Central memory CD8-positive, alpha-beta T cell (primary cell): ENCODE results near the gene UBN1.

Source experiments
- ATAC-seq: fragments of 150-1000 bp; cut with Tn5 transposase; replicated peaks from 2 replicates; pipeline ENCODE4 v1.10.0; 2022; ENCODE audit warnings: mild to moderate bottlenecking, moderate FRiP score, moderate number of reproducible peaks; ENCODE audit not compliant: poor library complexity, severe bottlenecking; ENCODE audit errors: extremely low read depth
- DNase-seq, 2 donors: peaks; one replicate each; pipeline ENCODE4 v3.0.0; 2021; ENCODE audit warnings: low spot score in 2 of 2
- H3K27ac Mint-ChIP-seq: one replicate; pipeline ENCODE4 v1.8.0; 2022; ENCODE audit warnings: low read depth, mild to moderate bottlenecking, moderate library complexity, mixed read lengths
- H3K27me3 Mint-ChIP-seq: one replicate; pipeline ENCODE4 v1.8.0; 2022; ENCODE audit warnings: mixed read lengths
- H3K36me3 Mint-ChIP-seq: one replicate; pipeline ENCODE4 v1.8.0; 2022; ENCODE audit warnings: mild to moderate bottlenecking, moderate library complexity, mixed read lengths; ENCODE audit not compliant: insufficient read depth
- H3K4me1 Mint-ChIP-seq: one replicate; pipeline ENCODE4 v1.8.0; 2022; ENCODE audit warnings: mixed read lengths
- H3K4me3 Mint-ChIP-seq: one replicate; pipeline ENCODE4 v1.8.0; 2022; ENCODE audit warnings: mild to moderate bottlenecking, moderate library complexity, mixed read lengths
- H3K9me3 Mint-ChIP-seq: one replicate; pipeline ENCODE4 v1.8.0; 2022; ENCODE audit warnings: mixed read lengths

UBN1 gene

DNA sequence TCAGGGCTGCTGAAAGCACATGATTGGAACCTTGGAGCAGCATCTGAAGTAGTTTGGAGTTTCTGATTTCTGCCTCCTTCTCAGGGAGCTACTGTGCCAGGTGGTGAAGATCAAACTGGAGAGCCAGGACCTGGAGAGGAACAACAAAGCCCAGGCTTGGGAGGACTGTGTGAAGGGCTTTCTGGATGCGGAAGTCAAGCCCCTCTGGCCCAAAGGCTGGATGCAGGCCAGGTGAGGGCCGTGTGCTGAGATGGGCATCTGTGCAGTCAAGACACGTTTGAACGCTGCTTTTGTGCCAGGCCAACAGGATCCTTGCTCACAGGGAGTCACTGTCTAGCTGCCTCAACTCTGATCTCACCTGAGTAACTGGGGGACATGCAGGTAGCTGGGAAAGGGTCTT lies 23.8 kb downstream of the UBN1 start:
- H3K36me3 Mint-ChIP-seq = peaks cover 50% of the 10 kb centered on the region
- DNase-seq = no peak
- no peak overlapping the region for H3K27ac Mint-ChIP-seq

DNA sequence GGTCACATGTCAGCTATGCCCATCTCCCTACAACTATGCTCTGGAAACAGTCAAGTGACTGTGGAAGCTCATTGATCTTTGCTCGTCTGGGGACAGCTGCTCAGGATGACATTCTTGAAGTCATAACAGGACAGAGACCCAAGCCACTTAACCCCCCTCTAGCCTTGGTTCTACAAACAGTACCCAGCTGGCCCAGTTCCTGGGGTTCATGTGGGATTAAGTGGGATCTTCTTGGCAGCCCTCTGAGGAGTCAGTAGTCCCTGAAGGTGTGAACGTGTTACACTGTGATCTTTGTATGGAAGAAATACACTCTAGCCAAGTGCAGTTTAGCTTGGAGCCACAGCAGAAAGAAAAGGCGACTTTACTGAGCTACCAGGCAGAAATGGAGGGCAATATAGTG lies 25.8 kb downstream of the UBN1 start:
- H3K9me3 Mint-ChIP-seq = no peaks in the 10 kb centered on the region
- H3K36me3 Mint-ChIP-seq = peaks cover 51% of the 10 kb centered on the region
- no peak for DNase-seq
- H3K27ac Mint-ChIP-seq = no peak overlapping the region
- H3K4me1 Mint-ChIP-seq = peaks cover 21% of the 10 kb centered on the region
- H3K27me3 Mint-ChIP-seq = no peaks in the 10 kb centered on the region
- no peak for ATAC-seq
- no peak overlapping the region for H3K4me3 Mint-ChIP-seq

More for the DNA sequence above, 23.8 kb downstream of the UBN1 start:
- ATAC-seq = no peak
- peaks cover 34% of the 10 kb centered on the region for H3K4me1 Mint-ChIP-seq
- H3K4me3 Mint-ChIP-seq = no peak overlapping the region
- no peaks in the 10 kb centered on the region for H3K27me3 Mint-ChIP-seq
- H3K9me3 Mint-ChIP-seq = no peaks in the 10 kb centered on the region

DNA sequence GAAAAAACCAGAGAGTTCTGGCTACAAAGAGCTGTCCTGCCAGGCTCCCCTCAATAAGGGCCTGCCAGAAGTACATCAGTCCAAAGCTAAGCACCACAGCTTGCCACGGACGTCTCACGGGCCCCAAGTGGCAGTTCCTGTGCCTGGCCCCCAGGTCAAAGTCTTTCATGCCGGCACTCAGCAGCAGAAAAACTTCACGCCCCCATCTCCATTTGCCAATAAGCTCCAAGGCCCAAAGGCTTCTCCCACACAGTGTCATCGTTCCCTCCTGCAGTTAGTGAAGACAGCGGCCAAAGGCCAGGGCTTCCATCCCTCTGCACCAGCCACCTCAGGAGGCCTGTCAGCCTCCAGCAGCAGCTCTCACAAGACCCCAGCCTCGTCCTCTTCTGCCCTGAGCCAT lies 27.4 kb downstream of the UBN1 start:
- Mint-ChIP-seq H3K27ac (peak overlapping the region; percentile 79), H3K4me3 (no peak overlapping the region), H3K9me3 (no peaks in the 10 kb centered on the region), H3K4me1 (peaks cover 5% of the 10 kb centered on the region), H3K27me3 (no peaks in the 10 kb centered on the region), H3K36me3 (peaks cover 47% of the 10 kb centered on the region)
- ATAC-seq (no peak), DNase-seq (no peak)

DNA sequence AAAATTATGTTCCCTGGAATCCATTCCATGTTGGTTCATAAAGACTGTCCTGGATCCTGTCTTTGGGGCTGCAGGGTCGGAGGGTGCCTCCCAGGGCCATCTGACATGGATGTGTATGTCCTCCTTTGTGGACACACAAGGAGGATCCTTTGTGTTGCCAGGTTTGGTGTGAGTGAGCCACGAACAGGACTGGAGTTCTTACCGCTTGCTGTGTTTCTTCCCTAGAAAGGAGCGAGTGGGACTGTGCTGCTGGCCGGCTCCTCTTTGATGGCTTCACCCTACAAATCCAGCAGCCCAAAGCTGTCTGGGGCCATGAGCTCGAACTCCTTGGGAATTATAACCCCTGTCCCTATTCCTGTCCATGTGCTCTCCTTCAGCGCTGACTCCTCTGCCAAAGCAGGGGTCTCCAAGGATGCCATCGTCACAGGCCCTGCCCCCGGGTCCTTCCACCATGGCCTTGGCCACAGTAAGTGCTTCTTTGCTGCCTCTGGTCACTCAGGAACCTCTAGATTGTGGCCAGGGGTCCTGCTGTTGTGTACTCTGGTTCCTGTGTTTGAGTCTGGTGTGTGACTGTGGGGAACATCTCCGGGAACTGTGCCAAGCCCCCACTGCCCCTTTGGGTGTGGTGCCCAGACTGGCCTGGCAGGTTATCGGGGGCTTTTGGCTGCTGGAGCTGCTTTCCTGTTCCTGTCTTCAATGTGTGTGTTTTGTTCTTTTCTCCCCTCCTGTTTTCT lies 29.5 kb downstream of the UBN1 start:
- no peak overlapping the region for H3K4me3 Mint-ChIP-seq
- H3K36me3 Mint-ChIP-seq = peaks cover 45% of the 10 kb centered on the region
- peaks cover 5% of the 10 kb centered on the region for H3K4me1 Mint-ChIP-seq
- H3K9me3 Mint-ChIP-seq = no peaks in the 10 kb centered on the region
- no peak overlapping the region for H3K27ac Mint-ChIP-seq
- ATAC-seq = no peak
- no peak for DNase-seq
- no peaks in the 10 kb centered on the region for H3K27me3 Mint-ChIP-seq

DNA sequence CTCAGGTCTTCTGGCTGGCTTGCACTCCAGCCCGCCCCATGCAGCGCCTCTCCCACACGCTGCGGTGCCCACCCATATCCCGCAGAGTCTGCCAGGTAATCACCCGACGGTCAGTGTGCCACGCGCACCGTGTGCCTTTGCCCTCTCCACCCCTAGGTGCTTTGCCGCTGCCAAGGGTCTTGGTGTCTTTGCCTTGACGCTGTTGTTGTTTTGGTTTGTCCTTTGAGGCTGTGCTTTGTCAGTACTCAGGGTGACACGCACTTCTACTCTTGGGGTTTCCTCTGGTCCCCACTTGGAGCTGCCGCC lies 30.1 kb downstream of the UBN1 start:
- ATAC-seq = no peak
- H3K4me1 Mint-ChIP-seq = peaks cover 5% of the 10 kb centered on the region
- H3K4me3 Mint-ChIP-seq = no peak overlapping the region
- H3K27ac Mint-ChIP-seq = no peak overlapping the region
- no peak for DNase-seq
- no peaks in the 10 kb centered on the region for H3K27me3 Mint-ChIP-seq
- peaks cover 46% of the 10 kb centered on the region for H3K36me3 Mint-ChIP-seq
- H3K9me3 Mint-ChIP-seq = no peaks in the 10 kb centered on the region

DNA sequence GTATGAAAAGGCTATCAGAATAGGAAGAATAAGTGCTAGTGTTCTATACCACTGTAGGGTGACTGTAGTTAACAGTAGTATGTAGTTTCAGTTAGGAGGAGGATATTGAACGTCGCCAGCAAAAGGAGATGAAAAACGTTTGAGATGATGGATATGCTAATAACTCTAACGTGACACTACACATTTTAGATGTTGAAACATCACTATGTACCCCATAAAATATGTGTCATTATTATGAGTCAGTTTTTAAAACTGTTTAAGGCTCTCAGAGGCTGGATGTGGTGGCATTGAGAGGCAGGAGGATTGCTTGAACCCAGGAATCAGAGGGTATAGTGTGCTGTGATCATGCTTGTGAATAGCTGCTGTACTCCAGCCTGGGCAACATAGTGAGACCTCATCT lies 31.8 kb downstream of the UBN1 start:
- H3K9me3 Mint-ChIP-seq = no peaks in the 10 kb centered on the region
- no peaks in the 10 kb centered on the region for H3K27me3 Mint-ChIP-seq
- DNase-seq = no peak
- no peak overlapping the region for H3K27ac Mint-ChIP-seq
- ATAC-seq = no peak
- H3K36me3 Mint-ChIP-seq = peaks cover 40% of the 10 kb centered on the region
- peaks cover 5% of the 10 kb centered on the region for H3K4me1 Mint-ChIP-seq
- no peak overlapping the region for H3K4me3 Mint-ChIP-seq

DNA sequence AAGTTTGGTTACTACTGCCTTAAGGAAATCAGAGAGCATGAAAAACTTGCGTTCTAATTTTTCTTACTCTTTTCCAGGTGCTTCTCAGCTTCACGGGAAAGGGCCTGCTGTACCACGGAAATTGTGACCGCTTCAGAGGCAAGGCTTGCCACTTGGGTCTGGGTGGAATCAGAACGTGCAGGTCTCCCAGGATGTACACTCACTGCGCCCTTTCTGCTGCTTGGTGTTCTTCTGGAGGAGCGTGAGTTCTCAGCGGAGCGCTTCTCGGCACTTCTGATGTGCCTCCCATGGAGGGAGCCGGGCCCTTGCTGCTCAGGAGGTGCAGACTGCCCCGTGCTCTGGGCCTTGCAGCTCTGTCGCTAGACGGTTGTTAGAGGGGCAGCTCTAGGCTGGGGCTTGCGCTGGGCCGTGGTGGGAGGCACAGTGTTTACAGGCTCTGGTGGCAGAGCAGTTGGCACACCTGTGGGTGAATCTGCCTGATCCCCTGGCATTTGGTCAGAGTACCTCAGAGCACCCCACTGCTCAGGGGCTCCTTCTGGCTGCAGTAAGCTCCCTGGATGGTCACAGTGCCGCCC lies 32.8 kb downstream of the UBN1 start:
- ATAC-seq (no peak), DNase-seq (no peak)
- H3K27ac Mint-ChIP-seq = peak overlapping the region; percentile 16
- no peaks in the 10 kb centered on the region for H3K9me3 Mint-ChIP-seq
- H3K4me1 Mint-ChIP-seq = peaks cover 5% of the 10 kb centered on the region
- H3K4me3 Mint-ChIP-seq = no peak overlapping the region
- H3K27me3 Mint-ChIP-seq = no peaks in the 10 kb centered on the region
- H3K36me3 Mint-ChIP-seq = peaks cover 41% of the 10 kb centered on the region

DNA sequence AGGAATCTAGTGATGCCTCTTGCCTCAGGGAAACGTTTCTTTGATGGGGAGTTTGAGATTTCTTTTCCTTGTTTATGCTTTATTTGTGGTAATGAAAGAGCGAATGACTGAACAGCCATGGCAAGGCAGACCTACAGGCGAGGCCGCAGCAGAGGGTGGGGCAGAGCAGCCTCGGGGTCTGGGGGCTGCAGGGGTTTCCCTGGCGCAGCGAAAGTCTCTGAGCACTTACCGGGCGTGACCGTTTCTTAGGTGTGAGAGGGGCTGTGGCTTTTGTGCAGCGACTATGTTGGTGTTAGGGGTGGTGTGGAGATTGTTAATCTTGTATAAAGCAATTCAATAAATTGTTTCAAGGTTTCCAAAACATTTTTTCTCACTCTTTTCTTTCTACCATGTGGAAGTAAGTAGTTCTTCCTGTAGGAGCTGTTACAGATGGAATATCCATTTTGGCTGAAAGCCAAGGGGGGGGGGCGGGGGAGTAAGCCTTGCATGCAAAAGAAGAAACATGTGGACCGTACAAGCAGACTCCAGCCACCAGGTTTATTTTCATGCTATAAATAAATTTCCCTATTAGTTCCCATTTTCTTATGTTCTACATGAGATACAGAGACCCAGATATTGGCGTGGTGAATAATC lies 34.8 kb downstream of the UBN1 start:
- no peak overlapping the region for H3K4me3 Mint-ChIP-seq
- H3K27ac Mint-ChIP-seq = no peak overlapping the region
- peaks cover 34% of the 10 kb centered on the region for H3K36me3 Mint-ChIP-seq
- no peaks in the 10 kb centered on the region for H3K9me3 Mint-ChIP-seq
- H3K4me1 Mint-ChIP-seq = peaks cover 6% of the 10 kb centered on the region
- DNase-seq (no peak), ATAC-seq (no peak)
- no peaks in the 10 kb centered on the region for H3K27me3 Mint-ChIP-seq

DNA sequence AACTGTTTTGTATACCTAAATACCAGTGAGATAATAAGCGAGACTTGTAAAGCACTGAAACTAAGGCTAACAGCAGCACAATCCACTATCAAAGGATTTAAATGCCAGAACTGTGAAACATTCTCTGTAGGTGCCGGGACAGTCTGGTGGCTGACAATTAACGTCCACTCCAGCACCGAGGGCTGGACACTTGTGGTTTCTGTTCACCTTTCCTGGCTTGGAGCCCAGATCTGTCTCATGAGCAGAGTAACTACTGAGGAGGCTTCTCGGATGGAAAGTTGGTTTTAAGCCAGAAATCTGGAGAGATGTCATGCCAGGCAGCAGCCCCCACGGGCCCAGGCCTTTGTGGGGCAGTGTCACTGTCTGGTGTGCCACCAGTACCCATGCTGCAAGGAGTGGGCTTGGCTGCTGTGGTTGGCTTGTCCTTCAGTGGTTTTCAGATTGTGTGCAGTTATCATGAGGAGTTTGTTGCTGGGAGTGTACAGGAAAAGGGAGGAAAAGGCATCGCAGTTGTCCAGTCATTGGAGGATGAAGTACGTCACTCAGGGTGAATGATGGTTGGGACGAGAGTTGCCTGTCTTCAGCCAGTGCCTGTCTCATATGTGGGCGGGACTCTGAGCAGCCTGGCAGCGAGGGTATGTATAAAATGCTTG lies 35.5 kb downstream of the UBN1 start:
- H3K27me3 Mint-ChIP-seq = no peaks in the 10 kb centered on the region
- peaks cover 34% of the 10 kb centered on the region for H3K36me3 Mint-ChIP-seq
- H3K27ac Mint-ChIP-seq = no peak overlapping the region
- no peak for ATAC-seq
- no peaks in the 10 kb centered on the region for H3K9me3 Mint-ChIP-seq
- H3K4me3 Mint-ChIP-seq = no peak overlapping the region
- DNase-seq = no peak
- H3K4me1 Mint-ChIP-seq = peaks cover 6% of the 10 kb centered on the region

DNA sequence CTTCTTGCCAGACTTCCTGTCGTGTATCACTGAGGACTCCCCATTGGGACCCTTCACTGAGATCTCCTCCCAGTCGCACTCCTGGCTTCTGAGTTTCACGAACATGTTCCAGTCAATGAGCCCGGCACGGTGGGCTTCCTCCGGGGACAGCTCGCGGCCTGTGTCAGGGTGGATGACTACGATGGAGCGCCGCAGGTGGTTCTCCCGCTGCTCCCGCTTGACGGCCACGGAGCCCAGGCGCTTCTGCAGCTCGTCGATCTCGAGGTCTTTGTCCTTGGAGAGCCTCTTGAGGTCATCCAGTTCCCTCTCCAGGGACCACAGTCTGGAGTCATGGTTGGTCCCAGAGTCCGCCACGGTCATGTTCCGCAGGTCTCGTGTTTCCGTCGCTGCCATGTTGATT lies 36.2 kb downstream of the UBN1 start:
- Mint-ChIP-seq H3K27ac (no peak overlapping the region), H3K27me3 (no peaks in the 10 kb centered on the region), H3K9me3 (no peaks in the 10 kb centered on the region), H3K4me3 (no peak overlapping the region), H3K36me3 (peaks cover 34% of the 10 kb centered on the region), H3K4me1 (peaks cover 6% of the 10 kb centered on the region)
- no peak for DNase-seq
- no peak for ATAC-seq

DNA sequence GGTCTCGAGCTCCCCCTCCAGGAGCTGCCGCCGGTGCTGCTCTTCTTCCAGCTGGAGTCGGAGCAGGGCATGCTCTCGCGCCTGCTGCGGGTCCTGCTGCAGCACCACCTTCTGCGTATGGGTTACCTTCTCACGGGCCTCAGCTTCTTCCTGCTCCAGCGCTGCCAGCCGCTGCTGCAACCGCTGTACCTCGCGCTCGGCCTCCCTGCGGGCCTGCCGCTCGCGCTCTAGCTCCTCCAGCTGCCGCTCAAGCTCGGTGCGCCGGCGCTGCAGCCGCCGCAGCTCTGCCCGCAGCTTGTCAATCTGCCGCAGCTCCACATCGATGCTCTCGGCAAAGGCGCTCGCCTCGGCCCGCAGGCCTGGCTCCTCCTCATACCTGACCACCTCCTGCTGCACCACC lies 36.9 kb downstream of the UBN1 start:
- DNase-seq = no peak
- ATAC-seq = no peak
- no peak overlapping the region for H3K27ac Mint-ChIP-seq
- peaks cover 34% of the 10 kb centered on the region for H3K36me3 Mint-ChIP-seq
- H3K27me3 Mint-ChIP-seq = no peaks in the 10 kb centered on the region
- H3K9me3 Mint-ChIP-seq = no peaks in the 10 kb centered on the region
- peaks cover 6% of the 10 kb centered on the region for H3K4me1 Mint-ChIP-seq
- no peak overlapping the region for H3K4me3 Mint-ChIP-seq

DNA sequence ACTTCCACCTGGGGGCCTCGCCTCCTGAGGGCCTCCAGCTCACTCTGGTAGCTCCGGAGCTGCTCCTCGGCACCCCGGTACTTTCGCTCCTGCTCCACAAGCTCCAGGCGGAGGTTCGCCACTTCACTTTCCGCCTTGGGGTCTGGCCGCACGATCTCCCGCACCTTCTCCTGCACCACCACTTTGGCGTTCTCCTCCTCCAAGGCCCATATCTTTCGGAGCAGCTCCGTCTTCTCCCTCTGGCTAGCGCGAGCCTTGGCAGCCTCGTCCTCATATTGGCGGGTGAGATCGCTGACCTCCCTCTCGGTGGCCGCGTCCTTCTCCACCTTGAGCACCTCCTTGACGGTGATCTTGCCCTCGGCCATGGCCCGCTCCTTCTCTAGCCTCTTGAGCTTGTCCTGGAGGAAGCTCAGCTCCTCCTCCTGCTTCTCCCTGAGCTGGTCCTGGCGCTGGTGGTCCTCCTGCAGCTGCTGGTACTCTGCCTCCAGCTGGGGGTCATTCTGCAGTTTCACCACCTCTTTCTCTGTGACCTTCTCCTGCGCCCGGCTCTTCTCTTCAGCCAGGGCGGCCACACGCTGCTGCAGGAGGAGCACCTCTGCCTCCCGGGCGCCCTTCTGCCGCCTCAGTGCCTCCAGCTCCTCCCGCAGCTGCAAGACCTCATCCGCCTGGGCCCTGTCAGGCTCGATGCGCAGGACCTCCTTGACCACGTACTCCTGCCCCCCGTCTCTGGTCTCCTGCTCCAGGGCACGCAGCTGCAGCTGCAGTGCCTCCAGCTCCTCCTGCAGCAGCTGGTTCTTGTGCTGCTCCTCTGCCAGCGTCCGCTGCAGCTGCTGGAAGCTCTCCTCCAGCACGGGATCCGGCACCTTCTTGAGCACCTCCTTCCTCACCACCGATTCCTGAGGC lies 37.9 kb downstream of the UBN1 start:
- no peak for DNase-seq
- no peaks in the 10 kb centered on the region for H3K27me3 Mint-ChIP-seq
- H3K27ac Mint-ChIP-seq = peak overlapping the region; percentile 72
- H3K4me3 Mint-ChIP-seq = no peak overlapping the region
- peaks cover 31% of the 10 kb centered on the region for H3K36me3 Mint-ChIP-seq
- peaks cover 6% of the 10 kb centered on the region for H3K4me1 Mint-ChIP-seq
- H3K9me3 Mint-ChIP-seq = no peaks in the 10 kb centered on the region
- ATAC-seq = no peak
